Ovary (tissue), 9 donors: ENCODE data around the gene TMEM178A. TPM values are rescaled to one million over a fixed set of nuclear protein-coding genes. Genes with fewer than 3 reads are reported as not detected.

Source experiments
- DNase-seq, 5 donors: peaks; one replicate each; pipeline ENCODE4 v3.0.0-alpha.2; 2019 to 2020
- H3K27ac ChIP-seq, 2 donors: fragments of 200-600 bp; one replicate each; pipeline versions ENCODE4 v1.5.1 to v1.8.0; 2019 to 2022
- H3K27me3 ChIP-seq: fragments of 200-600 bp; one replicate; pipeline ENCODE4 v1.8.0; 2022
- H3K36me3 ChIP-seq: fragments of 200-600 bp; sonication (generic); one replicate; pipeline ENCODE4 v1.5.1; 2019
- H3K4me1 ChIP-seq: one replicate; pipeline ENCODE4 v1.8.1; 2013; ENCODE audit warnings: mild to moderate bottlenecking, moderate library complexity; ENCODE audit not compliant: insufficient read depth
- H3K4me3 ChIP-seq: fragments of 200-600 bp; sonication (generic); one replicate; pipeline ENCODE4 v1.5.1; 2017
- H3K9me3 ChIP-seq, 2 donors: fragments of 200-600 bp in 1 of 2; sonication (generic) in 1 of 2; one replicate each; pipeline versions ENCODE4 v1.5.1 to v1.8.1; 2013 to 2019; ENCODE audit warnings: mild to moderate bottlenecking in 1 of 2, moderate library complexity in 1 of 2
- EP300 ChIP-seq: sonication (generic); formaldehyde crosslinking; IDR thresholded peaks from one replicate; pipeline ENCODE4 v1.6.1; 2017; ENCODE audit warnings: antibody characterized with exemption
- POLR2A ChIP-seq: fragments of 450-650 bp; IDR thresholded peaks from one replicate; pipeline ENCODE4 v1.6.1; 2017; ENCODE audit warnings: antibody characterized with exemption, mild to moderate bottlenecking, moderate library complexity
- WGBS, 3 donors: extraction: QIAGEN DNeasy Blood & Tissue Kit in 1 of 3; methylation state at CpG; one replicate each; pipeline versions ENCODE4 v1.1.5 to v1.1.7; 2013 to 2017; 5-methylcytosine and 5-hydroxymethylcytosine counted together
- intact Hi-C, 4 donors: fragments of 100-400 bp; cut with DNase I; formaldehyde crosslinking; loops; one replicate each; pipeline versions ENCODE4 v1.11.0 to v1.15.1; 2022 to 2023
- polyA plus RNA-seq, 2 donors: library from polyadenylated mRNA; stranded (reverse); fragments of 200-250 nt in 1 of 2; fragments of 350-450 nt in 1 of 2; fragmentation: Illumina TruSeq in 1 of 2; extraction: RNeasy Lipid Tissue Mini Kit (QIAGEN cat#74804) in 1 of 2; gene quantifications; one replicate each; pipeline ENCODE4 v1.2.3, GENCODE V29; 2013 to 2014
- total RNA-seq, 7 donors: library from RNA; depleted of rRNA in 2 of 7; stranded (reverse); fragments of >200 nt in 2 of 7; fragmentation: NEBNext Ultra II Directional in 3 of 7; extraction: Animal tissue kit (Norgen Biotek cat#: 25700) in 3 of 7; gene quantifications; one replicate each; pipeline versions ENCODE4 v1.1.0 to v1.2.4, GENCODE V29; 2016 to 2023
- TF ChIP-seq, protein P1 (sequence below), 3 donors: fragments of 450-650 bp in 2 of 3; fragments of 200-600 bp in 1 of 3; IDR thresholded peaks; one replicate each; pipeline versions ENCODE4 v1.5.1 to v1.8.0; 2016 to 2022; ENCODE audit warnings: antibody characterized with exemption in 3 of 3, mild to moderate bottlenecking in 1 of 3
- donor health status: DM: no; HTN: no; CAD: no; lungs with moderate emphysema.
- donor health status: DM: no; HTN: no; CAD: no.
- donor health status: Bipolar disorder and iron deficiency.
- donor health status: DM: yes; HTN: yes; CAD: no.
- donor health status: DM: no; HTN: no; CAD: no.
- donor health status: DM: yes; HTN: yes; CAD: no.

Gene TMEM178A
- total and polyA plus RNA-seq, 9 donors: 1.7 to 7.0 (median 2.6) TPM

DNA sequence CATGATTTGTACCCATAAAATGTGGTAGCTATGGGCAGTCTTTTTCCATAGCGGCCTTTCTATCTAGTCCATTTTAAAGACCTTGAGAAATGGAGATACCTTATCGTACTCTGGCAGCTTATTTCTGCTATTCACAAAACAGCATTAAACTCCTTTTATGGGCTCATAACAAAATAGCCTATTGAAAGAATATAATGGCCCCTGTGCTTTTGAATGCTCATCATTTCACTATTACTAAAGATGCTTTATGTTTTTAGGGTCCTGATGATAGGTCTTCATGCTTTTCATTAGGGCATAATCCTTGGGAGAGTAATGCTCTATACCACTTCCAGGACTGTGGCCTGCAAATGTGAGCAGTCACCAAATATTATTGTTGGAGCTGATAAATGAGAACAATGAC lies 7.3 kb upstream of the TMEM178A start:
- Histone ChIP-seq H3K4me3 (no peak overlapping the region), H3K36me3 (no peaks in the 10 kb centered on the region), H3K4me1 (no peaks in the 10 kb centered on the region), H3K9me3 (no peaks in the 10 kb centered on the region), H3K27ac (no peak overlapping the region), H3K27me3 (no peaks in the 10 kb centered on the region)
- TF ChIP-seq, protein P1, sequence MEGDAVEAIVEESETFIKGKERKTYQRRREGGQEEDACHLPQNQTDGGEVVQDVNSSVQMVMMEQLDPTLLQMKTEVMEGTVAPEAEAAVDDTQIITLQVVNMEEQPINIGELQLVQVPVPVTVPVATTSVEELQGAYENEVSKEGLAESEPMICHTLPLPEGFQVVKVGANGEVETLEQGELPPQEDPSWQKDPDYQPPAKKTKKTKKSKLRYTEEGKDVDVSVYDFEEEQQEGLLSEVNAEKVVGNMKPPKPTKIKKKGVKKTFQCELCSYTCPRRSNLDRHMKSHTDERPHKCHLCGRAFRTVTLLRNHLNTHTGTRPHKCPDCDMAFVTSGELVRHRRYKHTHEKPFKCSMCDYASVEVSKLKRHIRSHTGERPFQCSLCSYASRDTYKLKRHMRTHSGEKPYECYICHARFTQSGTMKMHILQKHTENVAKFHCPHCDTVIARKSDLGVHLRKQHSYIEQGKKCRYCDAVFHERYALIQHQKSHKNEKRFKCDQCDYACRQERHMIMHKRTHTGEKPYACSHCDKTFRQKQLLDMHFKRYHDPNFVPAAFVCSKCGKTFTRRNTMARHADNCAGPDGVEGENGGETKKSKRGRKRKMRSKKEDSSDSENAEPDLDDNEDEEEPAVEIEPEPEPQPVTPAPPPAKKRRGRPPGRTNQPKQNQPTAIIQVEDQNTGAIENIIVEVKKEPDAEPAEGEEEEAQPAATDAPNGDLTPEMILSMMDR (IDR thresholded peaks at IDR 0.05): no peak
- no peak for TF ChIP-seq POLR2A
- no peak for TF ChIP-seq EP300
- 38 to 51% (median 47%) methylated on average over 2 of the region's 2 CpGs for WGBS, 3 donors
- DNase-seq: no peak
- intact Hi-C loops: no loop called here

DNA sequence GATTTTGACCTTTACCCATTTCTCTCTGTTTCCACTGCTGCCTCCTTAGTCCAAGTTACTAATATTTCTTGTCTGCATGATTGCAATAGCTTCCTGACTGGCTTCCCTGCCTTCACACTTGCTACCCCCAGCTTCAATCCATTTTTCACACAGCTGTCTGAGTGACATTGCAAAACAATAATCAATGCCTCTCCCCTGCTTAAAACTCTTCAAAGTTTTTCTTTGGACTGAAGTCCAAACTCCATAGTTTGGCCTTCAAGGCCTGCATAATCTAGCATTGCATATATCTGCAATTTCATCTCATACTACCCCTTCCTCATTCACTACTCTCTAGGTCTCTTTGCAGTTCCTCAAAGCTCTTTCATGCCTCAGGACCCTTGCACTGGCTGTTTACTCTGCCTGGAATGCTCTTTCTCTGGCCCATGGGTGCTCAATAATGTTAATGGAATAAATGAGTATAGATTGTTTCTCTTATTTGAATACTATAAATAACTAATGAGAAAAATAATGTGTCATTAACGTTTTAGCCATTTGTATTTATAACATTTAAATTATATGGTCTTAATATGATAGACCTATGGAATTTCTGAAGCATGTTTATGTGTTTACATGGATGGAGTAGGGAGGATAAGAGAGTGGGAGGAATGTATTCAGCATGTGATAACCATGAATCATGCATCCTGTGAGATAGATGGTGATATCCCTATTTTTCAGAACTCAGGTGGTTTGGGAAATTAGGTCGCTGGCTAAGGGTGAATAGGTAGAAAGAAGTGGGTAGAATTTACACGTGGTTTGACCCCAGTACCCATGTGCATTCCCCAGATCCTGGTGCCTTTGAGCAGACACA lies 5.7 kb upstream of the TMEM178A start:
- 77 to 80% (median 78%) methylated on average over 3 of the region's 3 CpGs for WGBS, 3 donors
- TF ChIP-seq EP300 (no peak), POLR2A (no peak)
- TF ChIP-seq, protein P1 (IDR thresholded peaks at IDR 0.05): no peak
- Histone ChIP-seq H3K27ac (no peak overlapping the region), H3K36me3 (no peaks in the 10 kb centered on the region), H3K9me3 (no peaks in the 10 kb centered on the region), H3K4me1 (no peaks in the 10 kb centered on the region), H3K27me3 (no peaks in the 10 kb centered on the region), H3K4me3 (no peak overlapping the region)
- DNase-seq: no peak
- intact Hi-C loops: no loop called here

DNA sequence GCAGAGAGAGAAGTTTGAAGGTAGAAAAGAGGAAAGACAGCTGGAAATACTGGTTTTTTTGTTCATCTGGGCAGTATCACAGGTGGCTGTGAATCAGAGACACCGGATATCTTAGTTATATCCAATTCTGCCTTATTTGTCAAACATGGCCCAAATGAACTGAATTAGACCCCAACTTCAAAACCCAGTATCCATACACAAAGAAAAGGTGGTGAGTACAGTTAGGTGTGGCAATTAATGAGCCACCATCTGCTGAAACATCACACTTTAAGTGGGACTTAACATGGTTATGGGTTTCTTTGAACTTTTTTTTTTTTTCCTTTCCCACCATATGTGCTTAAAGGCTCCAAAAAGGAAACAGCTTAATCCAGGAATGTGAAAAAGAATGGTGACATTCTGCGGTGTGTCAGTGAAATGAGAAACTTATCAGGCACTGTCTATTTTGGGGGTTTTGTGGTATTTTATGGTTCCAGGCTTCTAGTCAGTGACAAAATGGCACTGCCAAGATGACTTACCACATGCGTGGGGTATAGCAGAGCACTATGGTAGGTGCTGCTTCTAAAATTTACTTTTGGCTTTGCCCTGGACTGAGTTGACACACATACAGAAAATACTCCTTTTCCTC lies 5.0 kb upstream of the TMEM178A start:
- no peak overlapping the region for H3K27ac ChIP-seq
- intact Hi-C loops: no loop called here
- DNase-seq: no peak
- no peak overlapping the region for H3K4me3 ChIP-seq
- H3K4me1 ChIP-seq: no peaks in the 10 kb centered on the region
- TF ChIP-seq EP300 (no peak), POLR2A (no peak)
- TF ChIP-seq, protein P1 (IDR thresholded peaks at IDR 0.05): no peak
- no peaks in the 10 kb centered on the region for H3K9me3 ChIP-seq
- H3K36me3 ChIP-seq: no peaks in the 10 kb centered on the region
- WGBS, 3 donors: 91 to 94% (median 93%) methylated on average over 3 of the region's 3 CpGs
- no peaks in the 10 kb centered on the region for H3K27me3 ChIP-seq

DNA sequence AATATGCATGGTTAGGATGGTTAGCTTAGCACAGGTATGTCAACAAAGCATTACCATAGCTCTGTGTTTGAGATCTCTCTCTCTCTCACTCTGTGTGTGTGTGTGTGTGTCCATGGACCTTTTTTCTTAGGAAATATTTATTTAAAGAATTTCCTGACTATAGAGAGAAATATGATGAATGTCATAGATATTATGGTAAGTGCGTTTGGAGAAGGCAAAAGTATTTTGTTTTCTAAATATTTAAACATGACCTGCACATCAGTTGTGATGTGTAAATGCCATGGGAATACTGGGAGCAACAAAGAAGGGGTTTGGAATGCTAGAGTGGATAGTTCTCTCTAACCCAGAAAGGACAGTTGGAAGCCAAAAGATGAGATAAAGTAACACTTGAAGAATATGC lies 3.9 kb upstream of the TMEM178A start:
- TF ChIP-seq POLR2A (no peak), EP300 (no peak)
- TF ChIP-seq, protein P1 (IDR thresholded peaks at IDR 0.05): no peak
- no peaks in the 10 kb centered on the region for H3K9me3 ChIP-seq
- H3K27ac ChIP-seq: no peak overlapping the region
- no peak for DNase-seq
- no peaks in the 10 kb centered on the region for H3K36me3 ChIP-seq
- no peak overlapping the region for H3K4me3 ChIP-seq
- H3K4me1 ChIP-seq: peaks cover 1% of the 10 kb centered on the region
- intact Hi-C loops: no loop called here
- 9 to 12% (median 10%) methylated on average over 1 of the region's 1 CpG for WGBS, 3 donors
- no peaks in the 10 kb centered on the region for H3K27me3 ChIP-seq
